Mammary epithelial cell (primary cell): ENCODE measurements around the gene LRRC28.

ENCODE experiments used
- EZH2 ChIP-seq: IDR thresholded peaks from 2 replicates; pipeline ENCODE4 v1.6.1; 2012; ENCODE audit warnings: low read length, inconsistent platforms, borderline replicate concordance
- TF ChIP-seq, protein P1 (sequence below), 2 donors: IDR thresholded peaks in 1 of 2; conservative IDR thresholded peaks in 1 of 2; 2 replicates each; pipeline ENCODE4 v1.5.1; 2011 to 2012; ENCODE audit warnings: inconsistent platforms in 2 of 2, low read length in 2 of 2, mild to moderate bottlenecking in 2 of 2, control low read depth in 1 of 2, low read depth in 1 of 2; ENCODE audit not compliant: insufficient read depth in 1 of 2; ENCODE audit errors: extremely low read depth in 1 of 2

DNA sequence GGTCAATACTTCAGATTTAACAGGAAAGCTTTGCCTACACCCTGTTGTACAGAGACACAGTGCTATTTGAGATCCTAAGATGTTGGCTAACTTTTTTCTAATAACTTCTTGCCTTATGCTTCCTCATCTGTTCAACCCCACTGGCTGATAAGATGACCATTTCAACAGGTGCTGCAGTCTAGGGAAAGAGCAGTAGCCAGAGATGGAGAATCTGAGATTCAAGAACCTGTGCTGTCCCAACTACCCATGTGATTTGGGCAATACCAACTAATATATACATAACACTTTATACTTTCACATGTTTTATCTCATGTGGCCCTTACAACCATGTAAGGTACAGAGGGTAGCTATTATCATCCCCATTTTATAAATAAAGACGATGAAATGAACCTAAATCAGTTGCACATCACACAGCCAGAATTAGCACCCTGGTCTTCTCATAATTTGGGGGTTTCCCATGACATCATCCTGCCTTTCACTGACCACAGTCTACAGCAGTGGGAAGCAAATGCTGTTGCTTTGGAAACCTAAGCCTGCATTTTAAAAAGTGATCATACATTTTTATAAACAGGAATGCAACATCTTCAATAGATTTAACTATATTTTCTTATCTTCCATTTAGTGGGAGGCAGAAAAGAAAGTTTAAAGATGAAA lies 11.6 kb upstream of the LRRC28 start:
- TF ChIP-seq, protein P1, sequence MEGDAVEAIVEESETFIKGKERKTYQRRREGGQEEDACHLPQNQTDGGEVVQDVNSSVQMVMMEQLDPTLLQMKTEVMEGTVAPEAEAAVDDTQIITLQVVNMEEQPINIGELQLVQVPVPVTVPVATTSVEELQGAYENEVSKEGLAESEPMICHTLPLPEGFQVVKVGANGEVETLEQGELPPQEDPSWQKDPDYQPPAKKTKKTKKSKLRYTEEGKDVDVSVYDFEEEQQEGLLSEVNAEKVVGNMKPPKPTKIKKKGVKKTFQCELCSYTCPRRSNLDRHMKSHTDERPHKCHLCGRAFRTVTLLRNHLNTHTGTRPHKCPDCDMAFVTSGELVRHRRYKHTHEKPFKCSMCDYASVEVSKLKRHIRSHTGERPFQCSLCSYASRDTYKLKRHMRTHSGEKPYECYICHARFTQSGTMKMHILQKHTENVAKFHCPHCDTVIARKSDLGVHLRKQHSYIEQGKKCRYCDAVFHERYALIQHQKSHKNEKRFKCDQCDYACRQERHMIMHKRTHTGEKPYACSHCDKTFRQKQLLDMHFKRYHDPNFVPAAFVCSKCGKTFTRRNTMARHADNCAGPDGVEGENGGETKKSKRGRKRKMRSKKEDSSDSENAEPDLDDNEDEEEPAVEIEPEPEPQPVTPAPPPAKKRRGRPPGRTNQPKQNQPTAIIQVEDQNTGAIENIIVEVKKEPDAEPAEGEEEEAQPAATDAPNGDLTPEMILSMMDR (conservative IDR thresholded peaks at IDR 0.05 in 1 of 2, IDR thresholded peaks at IDR 0.05 in 1 of 2; ENCODE audit: extremely low read depth in 1 of 2, insufficient read depth in 1 of 2, low read depth in 1 of 2, low read length in 2 of 2): no peak
- no peak for TF ChIP-seq EZH2
